SU-DHL-6 (cell line): ENCODE data around the gene RAPGEF4.

Source experiments
- H2AFZ ChIP-seq: fragments of 200-600 bp; sonication (generic); 2 replicates; pipeline ENCODE4 v1.6.1; 2014; ENCODE audit warnings: low read depth, mild to moderate bottlenecking, moderate library complexity, mixed read lengths, antibody characterized with exemption, low read length; ENCODE audit not compliant: severe bottlenecking
- H3F3A ChIP-seq: fragments of 200-600 bp; shearing (Covaris generic); 2 replicates; pipeline ENCODE4 v1.6.0; 2016; ENCODE audit warnings: antibody characterized with exemption, mild to moderate bottlenecking; ENCODE audit not compliant: insufficient read depth
- H3K27ac ChIP-seq: fragments of 200-600 bp; sonication (generic); 2 replicates; pipeline ENCODE4 v1.5.1; 2016; ENCODE audit warnings: low read depth, mild to moderate bottlenecking, low read length, moderate library complexity, mixed read lengths
- H3K27me3 ChIP-seq: fragments of 200-600 bp; sonication (generic), shearing (Covaris generic); 2 replicates; pipeline ENCODE4 v1.6.0; 2014; ENCODE audit warnings: mild to moderate bottlenecking, low read length
- H3K36me3 ChIP-seq: fragments of 200-600 bp; sonication (generic); 2 replicates; pipeline ENCODE4 v1.6.1; 2014; ENCODE audit warnings: mild to moderate bottlenecking, low read length, mixed read lengths
- H3K4me2 ChIP-seq: fragments of 300-600, 200-600 bp; shearing (Covaris generic), sonication (generic); 2 replicates; pipeline ENCODE4 v1.6.0; 2014; ENCODE audit warnings: low read length, low read depth, mild to moderate bottlenecking; ENCODE audit not compliant: poor library complexity, severe bottlenecking
- H3K4me3 ChIP-seq: fragments of 200-600 bp; sonication (generic); 2 replicates; pipeline ENCODE4 v1.5.1; 2014; ENCODE audit warnings: antibody characterized with exemption, low read length, mild to moderate bottlenecking, mixed read lengths; ENCODE audit not compliant: insufficient read depth, poor library complexity, severe bottlenecking
- H3K79me2 ChIP-seq: fragments of 200-600 bp; sonication (generic); 2 replicates; pipeline ENCODE4 v1.6.1; 2014; ENCODE audit warnings: mild to moderate bottlenecking, low read length, moderate library complexity; ENCODE audit not compliant: insufficient read depth
- H3K9ac ChIP-seq: fragments of 200-600 bp; sonication (generic); 2 replicates; pipeline ENCODE4 v1.7.0; 2014; ENCODE audit warnings: mild to moderate bottlenecking, low read length
- H3K9me2 ChIP-seq: fragments of 200-600 bp; sonication (generic); replicated peaks from 2 replicates; pipeline ENCODE4 v1.6.1; 2014; ENCODE audit warnings: low read length; ENCODE audit not compliant: insufficient read depth
- H3K9me3 ChIP-seq: fragments of 200-600 bp; sonication (generic); 2 replicates; pipeline ENCODE4 v1.6.1; 2014; ENCODE audit warnings: low read length, mixed read lengths; ENCODE audit not compliant: insufficient read depth
- H4K20me1 ChIP-seq: fragments of 200-600 bp; sonication (generic); 2 replicates; pipeline ENCODE4 v1.6.1; 2014; ENCODE audit warnings: low read depth, mild to moderate bottlenecking, antibody characterized with exemption, low read length, moderate library complexity, mixed read lengths
- CTCF ChIP-seq: fragments of 200-600 bp; sonication (generic); IDR thresholded peaks from one replicate; pipeline ENCODE4 v1.5.1; 2017; ENCODE audit warnings: antibody characterized with exemption, mild to moderate bottlenecking, low read length, moderate library complexity; ENCODE audit not compliant: insufficient read depth, poor library complexity, severe bottlenecking
- EZH2phosphoT487 ChIP-seq: fragments of 200-600 bp; sonication (generic), shearing (Covaris generic); conservative IDR thresholded peaks from 2 replicates; pipeline ENCODE4 v1.6.1; 2018; ENCODE audit warnings: mild to moderate bottlenecking, antibody characterized with exemption, low read length, moderate library complexity, mixed read lengths

The RAPGEF4 gene

GRCh38 chr2:172788871-172789270 is 53.2 kb downstream of the RAPGEF4 start:
- no peaks in the 10 kb centered on the region for H3K79me2 ChIP-seq
- H3K9ac ChIP-seq, result no peak overlapping the region

GRCh38 chr2:172790404-172790803 is 54.8 kb downstream of the RAPGEF4 start:
- Histone ChIP-seq H3K4me3 (no peak overlapping the region), H3K79me2 (no peaks in the 10 kb centered on the region), H3F3A (no peaks in the 10 kb centered on the region), H4K20me1 (no peaks in the 10 kb centered on the region), H3K36me3 (no peaks in the 10 kb centered on the region), H3K4me2 (no peak overlapping the region), H3K9me3 (no peaks in the 10 kb centered on the region), H3K9ac (no peak overlapping the region), H3K27ac (no peak overlapping the region), H3K27me3 (no peaks in the 10 kb centered on the region), H2AFZ (no peak overlapping the region), H3K9me2 (no peaks in the 10 kb centered on the region)
- TF ChIP-seq EZH2phosphoT487 (no peak), CTCF (no peak)

More at GRCh38 chr2:172788871-172789270, 53.2 kb downstream of the RAPGEF4 start:
- Histone ChIP-seq H3K27me3 (no peaks in the 10 kb centered on the region), H3K9me3 (no peaks in the 10 kb centered on the region), H3K9me2 (no peaks in the 10 kb centered on the region), H2AFZ (no peak overlapping the region), H3K4me2 (no peak overlapping the region), H3K27ac (no peak overlapping the region), H3K36me3 (no peaks in the 10 kb centered on the region), H3F3A (no peaks in the 10 kb centered on the region), H4K20me1 (no peaks in the 10 kb centered on the region), H3K4me3 (no peak overlapping the region)
- TF ChIP-seq EZH2phosphoT487 (no peak), CTCF (no peak)

GRCh38 chr2:172791953-172792352 is 56.3 kb downstream of the RAPGEF4 start:
- TF ChIP-seq CTCF (no peak), EZH2phosphoT487 (no peak)
- H3K27ac ChIP-seq, result no peak overlapping the region
- H4K20me1 ChIP-seq, result no peaks in the 10 kb centered on the region
- no peak overlapping the region for H2AFZ ChIP-seq
- no peak overlapping the region for H3K9ac ChIP-seq
- no peaks in the 10 kb centered on the region for H3K27me3 ChIP-seq
- no peak overlapping the region for H3K4me2 ChIP-seq
- no peaks in the 10 kb centered on the region for H3K9me2 ChIP-seq
- no peak overlapping the region for H3K4me3 ChIP-seq
- H3K9me3 ChIP-seq, result no peaks in the 10 kb centered on the region
- H3F3A ChIP-seq, result no peaks in the 10 kb centered on the region
- no peaks in the 10 kb centered on the region for H3K79me2 ChIP-seq
- no peaks in the 10 kb centered on the region for H3K36me3 ChIP-seq
